Endodermal cell (in vitro differentiated cells): ENCODE results near the gene RASSF8. TPM values are rescaled to one million over a fixed set of nuclear protein-coding genes. Genes with fewer than 3 reads are reported as not detected.

Experiments
- DNase-seq: peaks from one replicate; pipeline ENCODE4 v3.0.0-alpha.2; 2017
- H3K27ac ChIP-seq: 2 replicates; pipeline ENCODE4 v1.5.1; 2013; ENCODE audit warnings: mild to moderate bottlenecking, low read depth, low read length, moderate library complexity
- H3K27me3 ChIP-seq: 2 replicates; pipeline ENCODE4 v1.6.1; 2013; ENCODE audit warnings: mild to moderate bottlenecking, low read length, moderate library complexity; ENCODE audit not compliant: insufficient read depth, control insufficient read depth, poor library complexity, severe bottlenecking
- H3K36me3 ChIP-seq: 2 replicates; pipeline ENCODE4 v1.7.0; 2013; ENCODE audit warnings: mild to moderate bottlenecking, low read length, moderate library complexity; ENCODE audit not compliant: control insufficient read depth, insufficient read depth
- H3K4me1 ChIP-seq: one replicate; pipeline ENCODE4 v1.7.0; 2013; ENCODE audit warnings: low read length; ENCODE audit not compliant: control insufficient read depth, insufficient read depth
- H3K4me3 ChIP-seq: 2 replicates; pipeline ENCODE4 v1.5.1; 2013; ENCODE audit warnings: mild to moderate bottlenecking, low read length, moderate library complexity
- H3K9ac ChIP-seq: 2 replicates; pipeline ENCODE4 v1.6.1; 2013; ENCODE audit warnings: mild to moderate bottlenecking, low read length, moderate library complexity; ENCODE audit not compliant: poor library complexity, severe bottlenecking; ENCODE audit errors: extremely low read depth
- H3K9me3 ChIP-seq: 2 replicates; pipeline ENCODE4 v1.6.1; 2013; ENCODE audit warnings: mild to moderate bottlenecking, low read length, moderate library complexity; ENCODE audit not compliant: control insufficient read depth
- H3K27ac Mint-ChIP-seq: 2 replicates; pipeline ENCODE4 v1.8.0; 2020; ENCODE audit warnings: mixed read lengths
- H3K27me3 Mint-ChIP-seq: 2 replicates; pipeline ENCODE4 v1.8.0; 2021; ENCODE audit warnings: mild to moderate bottlenecking, mixed read lengths; ENCODE audit not compliant: insufficient read depth
- H3K36me3 Mint-ChIP-seq: 2 replicates; pipeline ENCODE4 v1.8.0; 2020; ENCODE audit warnings: low read depth, mixed read lengths
- H3K4me1 Mint-ChIP-seq: 2 replicates; pipeline ENCODE4 v1.8.0; 2020; ENCODE audit warnings: mixed read lengths
- H3K4me3 Mint-ChIP-seq: 2 replicates; pipeline ENCODE4 v1.8.0; 2020; ENCODE audit warnings: mild to moderate bottlenecking, moderate library complexity, mixed read lengths
- H3K9me3 Mint-ChIP-seq: 2 replicates; pipeline ENCODE4 v1.8.0; 2020; ENCODE audit warnings: mild to moderate bottlenecking, mixed read lengths
- CTCF ChIP-seq: fragments of 200-600 bp; sonication (generic); conservative IDR thresholded peaks from 2 replicates; pipeline ENCODE4 v1.5.0; 2021; ENCODE audit warnings: antibody characterized with exemption, mild to moderate bottlenecking
- WGBS, 2 experiments: methylation state at CpG; one replicate each; pipeline versions ENCODE4 v1.1.5 to v1.1.7; 2013; ENCODE audit warnings: missing lambda C conversion rate in 2 of 2, mixed read lengths in 1 of 2; ENCODE audit not compliant: insufficient coverage in 1 of 2, insufficient read length in 1 of 2; 5-methylcytosine and 5-hydroxymethylcytosine counted together
- total RNA-seq, 2 donors: library from RNA; stranded (reverse); fragmentation: NEBNext Ultra II Directional in 1 of 2; extraction: Animal tissue kit (Norgen Biotek cat#: 25700) in 1 of 2; gene quantifications; 2 replicates in 1 of 2; 3 replicates in 1 of 2; pipeline ENCODE4 v1.2.1, GENCODE V29; 2021

The RASSF8 gene
- total RNA-seq, 2 donors from 2014 or later, result 87.0 to 183 TPM

GRCh38 chr12:26007566-26007965 is 49.1 kb downstream of the RASSF8 start:
- H3K36me3 ChIP-seq, result peaks cover 42% of the 10 kb centered on the region
- WGBS, 2 experiments, result 100% methylated on average over 1 of the region's 1 CpG

GRCh38 chr12:26009593-26009992 is 51.1 kb downstream of the RASSF8 start:
- H3K9me3 Mint-ChIP-seq, result no peaks in the 10 kb centered on the region
- WGBS, 2 experiments, result 78 to 90% methylated on average over 1 of the region's 1 CpG
- H3K36me3 Mint-ChIP-seq, result peaks cover 14% of the 10 kb centered on the region
- no peak for TF ChIP-seq CTCF
- no peaks in the 10 kb centered on the region for H3K9me3 ChIP-seq
- no peak overlapping the region for H3K27ac ChIP-seq
- no peak overlapping the region for H3K4me3 Mint-ChIP-seq
- peaks cover 34% of the 10 kb centered on the region for H3K4me1 Mint-ChIP-seq
- no peaks in the 10 kb centered on the region for H3K27me3 Mint-ChIP-seq
- peaks cover 7% of the 10 kb centered on the region for H3K4me1 ChIP-seq
- no peak overlapping the region for H3K27ac Mint-ChIP-seq
- no peak for DNase-seq
- H3K4me3 ChIP-seq, result no peak overlapping the region
- H3K36me3 ChIP-seq, result peaks cover 26% of the 10 kb centered on the region
- H3K27me3 ChIP-seq, result no peaks in the 10 kb centered on the region
- H3K9ac ChIP-seq, result no peak overlapping the region

More at GRCh38 chr12:26007566-26007965, 49.1 kb downstream of the RASSF8 start:
- H3K27me3 ChIP-seq, result no peaks in the 10 kb centered on the region
- H3K27ac ChIP-seq, result no peak overlapping the region
- Mint-ChIP-seq H3K27me3 (no peaks in the 10 kb centered on the region), H3K36me3 (peaks cover 24% of the 10 kb centered on the region), H3K4me1 (peaks cover 34% of the 10 kb centered on the region), H3K4me3 (no peak overlapping the region), H3K27ac (peak overlapping the region; percentile 33), H3K9me3 (peaks cover 8% of the 10 kb centered on the region)
- no peak overlapping the region for H3K9ac ChIP-seq
- H3K4me1 ChIP-seq, result peaks cover 7% of the 10 kb centered on the region
- no peak for TF ChIP-seq CTCF
- H3K9me3 ChIP-seq, result peaks cover 9% of the 10 kb centered on the region
- H3K4me3 ChIP-seq, result no peak overlapping the region
- DNase-seq, result no peak

GRCh38 chr12:26010293-26010821 is 51.9 kb downstream of the RASSF8 start:
- no peak overlapping the region for H3K4me3 Mint-ChIP-seq
- peak overlapping the region; percentile 28 for H3K27ac Mint-ChIP-seq
- H3K27ac ChIP-seq, result no peak overlapping the region
- peaks cover 26% of the 10 kb centered on the region for H3K36me3 ChIP-seq
- H3K4me3 ChIP-seq, result no peak overlapping the region
- peaks cover 7% of the 10 kb centered on the region for H3K4me1 ChIP-seq
- WGBS, 2 experiments, result 80 to 100% methylated on average over 2 to 5 of the region's 6 CpGs
- H3K9me3 ChIP-seq, result no peaks in the 10 kb centered on the region
- no peak overlapping the region for H3K9ac ChIP-seq
- no peaks in the 10 kb centered on the region for H3K27me3 Mint-ChIP-seq
- DNase-seq, result no peak
- H3K36me3 Mint-ChIP-seq, result peaks cover 11% of the 10 kb centered on the region
- H3K27me3 ChIP-seq, result no peaks in the 10 kb centered on the region
- no peak for TF ChIP-seq CTCF
- H3K9me3 Mint-ChIP-seq, result no peaks in the 10 kb centered on the region
- peaks cover 32% of the 10 kb centered on the region for H3K4me1 Mint-ChIP-seq
